Globus pallidus (tissue), 1 donor: Measurements from ENCODE around the gene KCNIP1.

ENCODE experiments used
- DNase-seq: peaks from one replicate; pipeline ENCODE4 v3.0.0-alpha.2; 2015; ENCODE audit warnings: low spot score

KCNIP1 gene

GRCh38 chr5:170720179-170720578 lies 216.4 kb downstream of the KCNIP1 start:
- DNase-seq = no peak

GRCh38 chr5:170720984-170721383 lies 217.2 kb downstream of the KCNIP1 start:
- DNase-seq = no peak

- no peak for DNase-seq
These were observed 217.9 kb downstream of the KCNIP1 start for GRCh38 chr5:170721681-170722080.

GRCh38 chr5:170722316-170722715 lies 218.5 kb downstream of the KCNIP1 start:
- no peak for DNase-seq

- DNase-seq = no peak
These were observed 227.2 kb downstream of the KCNIP1 start for GRCh38 chr5:170731052-170731451.

GRCh38 chr5:170732685-170733084 lies 228.9 kb downstream of the KCNIP1 start:
- no peak for DNase-seq

GRCh38 chr5:170736966-170737365 lies 233.1 kb downstream of the KCNIP1 start:
- no peak for DNase-seq

DNA sequence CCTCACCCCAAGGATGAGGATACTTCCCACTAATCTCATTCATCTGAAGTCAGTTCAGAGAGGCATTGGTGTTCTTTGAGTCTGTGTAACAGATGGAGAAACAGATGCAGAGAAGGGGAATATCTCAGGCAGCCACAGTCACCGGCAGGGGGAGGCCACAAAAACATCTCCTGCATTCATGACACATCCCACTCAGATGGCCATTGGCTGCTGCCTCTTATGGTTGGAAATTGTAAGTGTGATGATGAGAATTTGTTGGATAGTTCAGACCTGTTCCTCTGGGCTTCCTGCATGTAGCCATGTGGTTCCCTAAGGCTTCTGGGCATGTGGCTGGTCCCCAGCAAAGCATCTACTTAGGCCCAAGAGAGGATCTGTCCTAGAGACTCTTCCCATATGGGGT lies 233.8 kb downstream of the KCNIP1 start:
- no peak for DNase-seq

DNA sequence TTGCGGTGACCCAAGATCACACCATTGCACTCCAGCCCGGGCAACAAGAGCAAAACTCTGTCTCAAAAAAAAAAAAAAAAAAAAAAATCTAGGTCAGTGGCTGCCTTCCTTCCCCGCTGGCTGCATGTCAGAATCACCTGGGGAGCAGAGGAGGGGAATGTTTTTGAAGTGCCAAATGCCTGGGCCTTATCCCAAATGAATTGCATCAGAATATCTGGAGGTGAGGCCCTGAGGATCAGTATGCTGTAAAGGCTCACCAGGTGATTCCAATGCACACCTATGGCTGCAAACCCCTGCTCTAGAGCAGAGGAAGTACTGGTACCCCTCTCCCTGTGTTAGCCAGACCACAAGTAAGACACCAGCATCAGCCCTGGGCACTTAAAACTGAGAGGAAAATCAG lies 235.0 kb downstream of the KCNIP1 start:
- no peak for DNase-seq

DNA sequence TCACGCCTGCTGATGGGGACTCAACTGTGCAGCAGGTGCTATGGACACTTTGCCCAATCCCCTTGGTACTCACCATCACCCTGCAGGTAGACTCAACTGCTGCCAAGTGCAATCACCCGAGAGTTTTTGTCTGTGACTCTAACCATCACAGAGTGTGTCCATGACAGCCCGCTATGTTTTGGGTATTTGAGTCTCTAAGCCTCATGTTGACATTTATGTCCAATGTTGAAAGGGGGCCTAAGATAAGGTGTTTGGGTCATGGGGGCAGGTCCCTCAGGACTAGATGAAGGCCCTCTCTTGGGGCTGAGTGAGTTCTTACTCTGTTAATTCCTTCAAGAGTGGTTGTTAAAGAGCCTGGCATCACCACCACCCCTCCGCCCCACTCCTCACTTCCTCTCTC lies 235.6 kb downstream of the KCNIP1 start:
- no peak for DNase-seq

- DNase-seq = no peak
These were observed 236.9 kb downstream of the KCNIP1 start for GRCh38 chr5:170740551-170741205.

DNA sequence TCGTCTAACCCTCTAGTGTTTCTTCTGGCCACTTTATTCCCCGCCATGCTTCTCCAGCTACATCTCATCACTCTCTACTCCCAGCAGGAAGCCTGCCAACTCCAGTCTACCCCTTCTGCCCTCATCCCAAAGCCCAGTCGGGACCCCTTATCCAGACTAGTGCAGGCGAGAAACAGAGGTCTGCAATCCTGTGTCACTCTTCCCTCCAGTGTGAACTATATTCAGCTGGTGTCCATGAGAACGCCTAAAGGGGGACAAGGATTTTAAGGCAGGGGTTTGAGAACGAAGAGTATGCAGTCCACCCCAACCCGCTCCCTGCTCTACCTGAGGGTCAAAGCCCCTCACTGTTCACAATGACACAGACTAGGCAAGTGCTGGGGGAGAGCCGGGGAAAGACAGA lies 238.0 kb downstream of the KCNIP1 start:
- DNase-seq = no peak

GRCh38 chr5:170743876-170744212 lies 240.0 kb downstream of the KCNIP1 start:
- DNase-seq = no peak

DNA sequence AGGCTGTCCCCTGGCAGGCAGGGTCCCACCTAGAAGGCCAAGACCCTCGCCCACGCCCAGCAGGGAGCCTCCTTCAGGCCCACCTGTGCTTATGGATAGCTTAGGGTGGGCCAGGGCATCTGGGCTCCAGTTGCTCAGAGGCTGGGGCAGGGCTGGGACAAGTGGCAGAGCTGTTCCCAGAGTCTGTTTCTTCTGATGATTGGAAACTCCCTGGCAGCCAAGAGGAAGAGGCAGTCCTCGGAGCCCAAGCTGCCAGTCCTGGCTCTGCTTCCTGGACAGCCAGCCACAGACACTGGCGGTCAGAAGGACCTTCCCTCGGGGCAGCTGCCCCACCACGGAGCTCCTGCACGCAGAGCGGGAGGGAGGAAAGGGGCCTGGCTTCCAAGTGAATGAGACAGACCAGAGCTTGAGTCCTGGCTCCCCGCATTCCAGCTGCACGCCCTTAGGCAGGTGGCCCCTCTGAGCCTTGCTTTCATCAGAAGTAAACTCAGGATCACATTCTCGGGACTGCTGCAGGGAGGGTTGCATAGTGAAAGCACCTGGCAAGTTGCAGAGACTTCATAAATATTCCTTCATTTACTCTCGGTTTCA lies 241.8 kb downstream of the KCNIP1 start:
- no peak for DNase-seq

DNA sequence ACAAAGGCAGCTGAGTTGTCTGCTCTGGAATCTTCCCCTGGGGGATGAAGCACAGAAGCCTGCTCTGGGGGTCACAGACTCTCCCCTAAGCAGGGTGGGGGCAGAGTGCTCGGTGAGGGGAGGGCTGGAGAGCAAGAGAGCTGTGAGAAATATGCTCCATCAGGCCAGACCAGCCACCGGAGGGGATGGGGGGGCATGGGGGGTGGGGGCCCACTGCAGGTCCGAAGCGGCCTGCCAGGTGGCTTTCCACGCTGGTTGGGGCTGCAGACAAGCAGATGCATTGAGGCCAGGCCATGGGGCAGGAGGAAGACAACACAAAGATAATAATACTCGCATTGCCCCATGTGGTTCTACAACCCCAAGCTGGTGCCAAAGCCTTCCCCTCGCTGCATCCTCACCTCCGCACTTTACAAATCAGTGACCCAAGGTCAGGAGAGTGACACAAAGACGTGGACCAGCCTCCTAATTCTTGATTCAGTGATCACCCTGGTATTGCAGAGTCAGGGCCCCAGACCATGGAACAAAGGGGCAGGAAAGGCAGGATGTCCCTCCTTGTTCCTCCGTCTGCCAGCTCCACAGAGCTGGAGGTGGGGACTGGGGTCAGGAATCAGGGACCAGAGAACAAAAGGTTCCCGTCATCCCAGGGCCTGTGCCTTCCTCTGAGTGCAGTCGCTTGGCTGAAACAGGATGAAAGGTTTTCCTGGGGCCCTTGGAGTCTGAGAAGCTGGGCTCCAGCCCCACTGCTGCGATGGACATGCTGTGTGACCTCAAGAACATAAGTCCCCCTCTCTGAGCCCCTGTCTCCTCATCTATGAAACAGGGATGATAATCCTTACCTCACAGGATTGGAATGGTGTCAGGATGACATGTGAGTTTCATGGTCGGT lies 242.5 kb downstream of the KCNIP1 start:
- no peak for DNase-seq

- DNase-seq = no peak
These were observed 243.1 kb downstream of the KCNIP1 start for GRCh38 chr5:170746961-170747340.

- no peak for DNase-seq
These were observed 243.5 kb downstream of the KCNIP1 start for GRCh38 chr5:170747357-170747756.

DNA sequence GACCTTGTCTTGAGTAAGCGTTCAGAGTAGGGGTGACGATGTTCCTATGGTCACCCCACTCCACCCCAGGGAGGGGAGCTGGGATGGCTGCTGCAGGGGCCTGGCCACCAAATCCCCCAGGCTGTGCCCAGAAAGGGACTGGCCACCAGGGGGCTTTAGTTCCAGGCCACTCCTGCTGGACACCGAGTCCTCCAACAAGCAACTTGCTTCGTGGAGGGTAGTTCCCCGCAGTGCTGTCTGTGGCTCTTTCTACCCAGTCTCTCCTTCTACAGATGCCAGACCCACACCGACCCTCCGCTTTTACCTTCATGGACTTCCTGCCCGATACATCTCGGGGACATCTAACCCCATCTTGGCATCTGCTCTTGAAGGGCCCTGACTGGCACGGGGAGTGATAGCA lies 244.0 kb downstream of the KCNIP1 start:
- no peak for DNase-seq

DNA sequence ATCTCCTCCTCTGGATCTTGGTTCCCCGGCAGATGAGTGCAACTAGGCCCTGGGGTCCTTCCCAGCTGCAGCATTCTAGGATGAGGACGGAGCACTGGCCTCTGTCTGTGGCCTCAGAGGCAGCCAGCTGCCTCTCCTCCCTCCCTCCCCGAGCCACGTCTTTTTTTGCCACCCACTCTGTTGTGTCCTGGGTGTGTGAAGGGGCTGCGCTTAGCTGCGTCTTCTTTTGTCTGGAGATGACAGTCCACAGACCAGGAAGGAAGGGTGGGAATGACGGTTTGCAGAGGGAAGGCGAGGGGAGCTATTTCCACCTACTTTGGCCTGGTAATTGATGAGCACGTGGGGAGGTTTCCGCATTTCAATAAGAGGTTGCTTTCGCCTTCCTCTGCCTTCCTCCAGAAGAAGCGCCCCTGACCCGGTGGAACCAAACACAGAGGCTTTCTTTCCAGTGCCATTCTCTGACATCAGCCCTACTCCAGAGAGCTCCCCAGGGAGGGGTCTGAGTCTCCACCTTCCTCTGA lies 245.2 kb downstream of the KCNIP1 start:
- no peak for DNase-seq

DNA sequence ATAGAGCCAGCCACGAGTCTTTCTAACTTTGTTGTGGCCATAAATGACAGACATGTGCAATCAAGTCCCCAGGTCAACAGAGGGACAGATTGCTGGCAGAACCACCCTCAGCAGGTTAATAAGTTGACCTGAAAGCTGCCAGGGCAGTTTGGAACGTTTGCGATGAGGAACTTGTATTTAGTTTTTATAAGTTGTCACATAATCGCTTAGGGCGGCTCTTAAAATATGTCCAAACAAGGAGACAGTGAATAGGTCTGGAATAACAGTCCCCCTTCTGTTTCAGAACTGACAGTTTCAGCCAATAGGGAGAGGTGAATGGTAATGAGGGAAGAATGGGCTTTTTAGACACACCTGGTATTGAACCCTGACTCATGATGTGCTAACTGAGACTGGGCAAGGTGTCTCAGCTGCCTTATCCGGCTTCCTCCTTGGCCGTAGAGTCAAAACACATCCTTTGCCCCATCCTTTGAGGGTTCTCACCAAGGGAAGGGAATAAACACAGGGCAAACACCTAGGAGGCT lies 246.2 kb downstream of the KCNIP1 start:
- DNase-seq = no peak

DNA sequence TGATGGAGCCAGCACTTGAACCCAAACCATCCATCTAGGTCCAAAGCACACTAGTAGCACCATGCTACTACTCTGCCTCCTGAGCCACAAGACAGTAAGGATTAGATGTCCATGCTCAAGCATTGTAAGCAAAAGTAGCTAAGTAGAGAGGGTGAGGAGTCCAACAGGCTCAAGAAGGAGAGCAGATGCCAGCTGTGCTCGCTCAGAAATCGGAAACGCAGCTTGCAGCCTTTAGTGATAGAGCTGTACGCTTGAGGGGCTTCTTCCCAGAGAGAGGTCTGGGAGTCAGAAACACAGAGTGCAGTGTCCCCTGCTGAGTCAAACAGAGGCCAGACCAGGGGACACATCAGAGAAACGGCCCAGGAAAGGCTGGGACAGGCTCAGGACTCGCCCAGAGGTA lies 247.0 kb downstream of the KCNIP1 start:
- DNase-seq = no peak

DNA sequence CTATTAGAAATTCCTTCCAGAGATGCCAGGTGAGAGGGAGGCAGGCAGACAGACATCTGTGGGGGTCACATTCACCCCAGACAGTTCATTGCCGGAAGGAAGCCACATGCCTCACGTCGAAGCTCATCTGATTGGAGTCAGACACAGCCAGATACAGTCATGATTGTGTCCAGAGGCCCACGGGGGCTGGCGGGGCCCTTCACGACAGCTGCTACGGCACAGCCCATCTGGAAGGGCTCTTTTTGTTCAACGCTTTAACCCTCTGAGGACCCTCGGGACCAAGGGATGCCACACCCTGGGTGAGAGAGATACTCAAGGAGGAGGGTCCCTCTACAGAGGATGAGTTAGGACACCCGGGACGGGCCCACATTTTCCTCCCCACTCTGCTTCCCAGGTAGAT lies 247.8 kb downstream of the KCNIP1 start:
- no peak for DNase-seq
